ENCODE measurements around the gene C19orf67. TPM values are rescaled to one million over a fixed set of nuclear protein-coding genes. Genes with fewer than 3 reads are reported as not detected.

The C19orf67 gene
- total RNA-seq, 1 experiment from 2014 or later, result not detected

GRCh38 chr19:14093117-14093823, 7.7 kb upstream of the C19orf67 start:
- POLR2A ChIA-PET, result interaction anchor here (0.6 to 1.4 kb wide), 3 partner anchors 11 to 1339 kb away, joined by 3 to 5 read pairs (median 3); no protein-coding TSS in a partner anchor
- BruUV-seq (replicated peaks), result no TSS peak
- H3K4me3 ChIP-seq (ENCODE audit: low read depth, low read length), result no peak overlapping the region
- peaks cover 37% of the 10 kb centered on the region for H3K36me3 Mint-ChIP-seq (ENCODE audit: insufficient read depth, unreplicated experiment)
- H3K9me3 ChIP-seq, result peaks cover 7% of the 10 kb centered on the region; the same call in 1 of the 2 replicates
- CTCF ChIA-PET, result no interaction called here
- DNase-seq, result no peak
- no peaks in the 10 kb centered on the region for H3K9me3 Mint-ChIP-seq (ENCODE audit: unreplicated experiment)
- TF ChIP-seq, protein P1, sequence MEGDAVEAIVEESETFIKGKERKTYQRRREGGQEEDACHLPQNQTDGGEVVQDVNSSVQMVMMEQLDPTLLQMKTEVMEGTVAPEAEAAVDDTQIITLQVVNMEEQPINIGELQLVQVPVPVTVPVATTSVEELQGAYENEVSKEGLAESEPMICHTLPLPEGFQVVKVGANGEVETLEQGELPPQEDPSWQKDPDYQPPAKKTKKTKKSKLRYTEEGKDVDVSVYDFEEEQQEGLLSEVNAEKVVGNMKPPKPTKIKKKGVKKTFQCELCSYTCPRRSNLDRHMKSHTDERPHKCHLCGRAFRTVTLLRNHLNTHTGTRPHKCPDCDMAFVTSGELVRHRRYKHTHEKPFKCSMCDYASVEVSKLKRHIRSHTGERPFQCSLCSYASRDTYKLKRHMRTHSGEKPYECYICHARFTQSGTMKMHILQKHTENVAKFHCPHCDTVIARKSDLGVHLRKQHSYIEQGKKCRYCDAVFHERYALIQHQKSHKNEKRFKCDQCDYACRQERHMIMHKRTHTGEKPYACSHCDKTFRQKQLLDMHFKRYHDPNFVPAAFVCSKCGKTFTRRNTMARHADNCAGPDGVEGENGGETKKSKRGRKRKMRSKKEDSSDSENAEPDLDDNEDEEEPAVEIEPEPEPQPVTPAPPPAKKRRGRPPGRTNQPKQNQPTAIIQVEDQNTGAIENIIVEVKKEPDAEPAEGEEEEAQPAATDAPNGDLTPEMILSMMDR (IDR thresholded peaks at IDR 0.05; ENCODE audit: insufficient read depth in 1 of 2, low read depth in 1 of 2, low read length in 1 of 2, severe bottlenecking in 1 of 2, unreplicated experiment in 1 of 2), result no peak
- no peak overlapping the region for H3K27ac Mint-ChIP-seq (ENCODE audit: unreplicated experiment)
- no peaks in the 10 kb centered on the region for H3K27me3 Mint-ChIP-seq (ENCODE audit: insufficient read depth, unreplicated experiment)
- H3K4me1 Mint-ChIP-seq (ENCODE audit: low read depth, unreplicated experiment), result peaks cover 14% of the 10 kb centered on the region
- no peaks in the 10 kb centered on the region for H3K4me1 ChIP-seq
- no peaks in the 10 kb centered on the region for H3K27me3 ChIP-seq (replicated peaks; ENCODE audit: control insufficient read depth, insufficient read depth, low read length)
- no peak overlapping the region for H3K4me3 Mint-ChIP-seq (ENCODE audit: unreplicated experiment)
- intact Hi-C loops (cut with micrococcal nuclease; ENCODE audit: unreplicated experiment), result no loop called here
- H3K36me3 ChIP-seq (ENCODE audit: control insufficient read depth, insufficient read depth, low read length), result no peaks in the 10 kb centered on the region

DNA sequence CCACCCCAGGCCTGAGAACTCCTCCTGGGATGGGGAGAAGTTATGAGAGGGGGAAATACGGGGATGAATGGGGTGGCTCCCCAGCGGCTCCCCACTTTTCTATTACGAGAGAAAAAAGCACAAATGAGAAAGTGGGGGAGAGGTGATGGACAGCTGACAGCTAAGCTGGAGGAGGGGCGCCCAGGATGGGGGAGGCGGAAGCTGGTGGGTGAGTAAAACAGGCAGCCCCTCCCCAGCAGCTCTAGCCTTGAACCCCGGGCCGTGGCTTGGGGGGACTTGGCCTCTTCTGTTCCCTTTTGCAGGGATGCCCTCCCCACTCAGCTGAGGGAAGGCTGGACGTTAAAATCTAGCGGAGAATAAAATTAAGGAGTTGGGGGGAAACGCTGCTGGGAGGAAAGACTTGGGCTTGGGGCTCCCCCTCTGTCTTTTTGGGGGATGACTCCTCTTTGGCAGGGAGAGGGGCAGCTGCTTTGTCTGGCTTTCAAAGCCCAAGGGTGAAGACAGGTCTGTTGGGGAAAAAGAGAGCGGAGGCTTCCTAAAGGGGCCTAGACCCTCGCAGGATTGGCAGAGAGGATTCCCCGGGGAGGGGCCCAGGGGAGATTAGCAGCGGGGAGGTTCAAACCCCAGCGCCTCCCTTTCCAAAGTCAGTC, 6.4 kb upstream of the C19orf67 start:
- TF ChIP-seq, protein P1 (IDR thresholded peaks at IDR 0.05; ENCODE audit: insufficient read depth in 1 of 2, low read depth in 1 of 2, low read length in 1 of 2, severe bottlenecking in 1 of 2, unreplicated experiment in 1 of 2), result peak in 1 of 2 experiments; percentile 5
- Histone ChIP-seq H3K9me3 (peaks cover 7% of the 10 kb centered on the region; the same call in 1 of the 2 replicates), H3K36me3 (ENCODE audit: control insufficient read depth, insufficient read depth, low read length) (no peaks in the 10 kb centered on the region), H3K27me3 (replicated peaks; ENCODE audit: control insufficient read depth, insufficient read depth, low read length) (no peaks in the 10 kb centered on the region), H3K4me3 (ENCODE audit: low read depth, low read length) (peak overlapping the region; percentile 59), H3K4me1 (no peaks in the 10 kb centered on the region)
- H3K4me3 Mint-ChIP-seq (ENCODE audit: unreplicated experiment), result peak overlapping the region; percentile 76
- POLR2A ChIA-PET, result no interaction called here
- DNase-seq, result peak in 1 of 2 experiments; percentile 30
- intact Hi-C loops (cut with micrococcal nuclease; ENCODE audit: unreplicated experiment), result no loop called here
- H3K9me3 Mint-ChIP-seq (ENCODE audit: unreplicated experiment), result no peaks in the 10 kb centered on the region
- H3K4me1 Mint-ChIP-seq (ENCODE audit: low read depth, unreplicated experiment), result peaks cover 14% of the 10 kb centered on the region
- H3K36me3 Mint-ChIP-seq (ENCODE audit: insufficient read depth, unreplicated experiment), result peaks cover 38% of the 10 kb centered on the region
- BruUV-seq (replicated peaks), result TSS peak; percentile 42
- CTCF ChIA-PET, result interaction anchor here (0.7 to 1.2 kb wide), 2 partner anchors 45 to 189 kb away, joined by 3 to 5 read pairs; partner anchors contain the start of gene ASF1B
- H3K27me3 Mint-ChIP-seq (ENCODE audit: insufficient read depth, unreplicated experiment), result no peaks in the 10 kb centered on the region
- H3K27ac Mint-ChIP-seq (ENCODE audit: unreplicated experiment), result peak overlapping the region; percentile 78

GRCh38 chr19:14091081-14091812, 5.7 kb upstream of the C19orf67 start:
- POLR2A ChIA-PET, result no interaction called here
- intact Hi-C loops (cut with micrococcal nuclease; ENCODE audit: unreplicated experiment), result no loop called here
- H3K27me3 Mint-ChIP-seq (ENCODE audit: insufficient read depth, unreplicated experiment), result no peaks in the 10 kb centered on the region

More at GRCh38 chr19:14091081-14091812, 5.7 kb upstream of the C19orf67 start:
- H3K9me3 Mint-ChIP-seq (ENCODE audit: unreplicated experiment), result no peaks in the 10 kb centered on the region
- H3K27me3 ChIP-seq (replicated peaks; ENCODE audit: control insufficient read depth, insufficient read depth, low read length), result no peaks in the 10 kb centered on the region
- peaks cover 14% of the 10 kb centered on the region for H3K4me1 Mint-ChIP-seq (ENCODE audit: low read depth, unreplicated experiment)
- no peaks in the 10 kb centered on the region for H3K36me3 ChIP-seq (ENCODE audit: control insufficient read depth, insufficient read depth, low read length)
- peak; percentile 80 to 83 for DNase-seq
- peaks cover 38% of the 10 kb centered on the region for H3K36me3 Mint-ChIP-seq (ENCODE audit: insufficient read depth, unreplicated experiment)
- no peaks in the 10 kb centered on the region for H3K4me1 ChIP-seq
- TF ChIP-seq, protein P1 (IDR thresholded peaks at IDR 0.05; ENCODE audit: insufficient read depth in 1 of 2, low read depth in 1 of 2, low read length in 1 of 2, severe bottlenecking in 1 of 2, unreplicated experiment in 1 of 2), result peak in 1 of 2 experiments; percentile 50
- H3K4me3 Mint-ChIP-seq (ENCODE audit: unreplicated experiment), result peak overlapping the region; percentile 76
- peak overlapping the region; percentile 59 for H3K4me3 ChIP-seq (ENCODE audit: low read depth, low read length)
- peak overlapping the region; percentile 78 for H3K27ac Mint-ChIP-seq (ENCODE audit: unreplicated experiment)
- H3K9me3 ChIP-seq, result peaks cover 7% of the 10 kb centered on the region; the same call in 1 of the 2 replicates
- BruUV-seq (replicated peaks), result TSS peak; percentile 84
- CTCF ChIA-PET, result interaction anchor here (1.2 kb wide), 1 partner anchor 45 kb away, joined by 5 read pairs; the partner anchor contains the start of gene ASF1B
